SK-MEL-5 (cell line): ENCODE results near the gene KCNK7. TPM values are rescaled to one million over a fixed set of nuclear protein-coding genes. Genes with fewer than 3 reads are reported as not detected.
A peak's percentile ranks its signal among the peaks of the same experiment; 100 is the strongest.
"Not testable (repeated sequence)": the region's sequence is repeated elsewhere in the genome, so short reads cannot be mapped to it uniquely, and the experiment has no call there.

Source experiments
- DNase-seq: peaks from one replicate; pipeline ENCODE4 v3.0.0-alpha.2; 2016; ENCODE audit warnings: low read depth, low spot score
- in situ Hi-C: cut with HindIII; loops from 2 replicates; pipeline ENCODE4 v1.10.0; 2016; ENCODE audit warnings: low sequenced_read_pairs, high pct_unique_total_duplicates, low pct_unique_long_range_greater_than_20kb
- polyA plus RNA-seq, 2 experiments: library from polyadenylated mRNA; depleted of rRNA; stranded (reverse); fragments of >200 nt; gene quantifications; 2 replicates each; pipeline ENCODE4 v1.2.3, GENCODE V29; 2015
- total RNA-seq: library from RNA; depleted of rRNA; stranded (reverse); fragments of >200 nt; shearing (Covaris generic); gene quantifications from 2 replicates; pipeline ENCODE4 v1.2.3, GENCODE V29; 2014; rRNA removed

KCNK7 gene, protein sequence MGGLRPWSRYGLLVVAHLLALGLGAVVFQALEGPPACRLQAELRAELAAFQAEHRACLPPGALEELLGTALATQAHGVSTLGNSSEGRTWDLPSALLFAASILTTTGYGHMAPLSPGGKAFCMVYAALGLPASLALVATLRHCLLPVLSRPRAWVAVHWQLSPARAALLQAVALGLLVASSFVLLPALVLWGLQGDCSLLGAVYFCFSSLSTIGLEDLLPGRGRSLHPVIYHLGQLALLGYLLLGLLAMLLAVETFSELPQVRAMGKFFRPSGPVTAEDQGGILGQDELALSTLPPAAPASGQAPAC
- total RNA-seq = not detected in 2 replicates
- 0.11 and 0.53 TPM in 2 replicates for polyA plus RNA-seq (2015; cell fraction: cytosol; rRNA removed)
- not detected in 2 replicates for polyA plus RNA-seq (2015; cell fraction: nucleus; rRNA removed)

DNA sequence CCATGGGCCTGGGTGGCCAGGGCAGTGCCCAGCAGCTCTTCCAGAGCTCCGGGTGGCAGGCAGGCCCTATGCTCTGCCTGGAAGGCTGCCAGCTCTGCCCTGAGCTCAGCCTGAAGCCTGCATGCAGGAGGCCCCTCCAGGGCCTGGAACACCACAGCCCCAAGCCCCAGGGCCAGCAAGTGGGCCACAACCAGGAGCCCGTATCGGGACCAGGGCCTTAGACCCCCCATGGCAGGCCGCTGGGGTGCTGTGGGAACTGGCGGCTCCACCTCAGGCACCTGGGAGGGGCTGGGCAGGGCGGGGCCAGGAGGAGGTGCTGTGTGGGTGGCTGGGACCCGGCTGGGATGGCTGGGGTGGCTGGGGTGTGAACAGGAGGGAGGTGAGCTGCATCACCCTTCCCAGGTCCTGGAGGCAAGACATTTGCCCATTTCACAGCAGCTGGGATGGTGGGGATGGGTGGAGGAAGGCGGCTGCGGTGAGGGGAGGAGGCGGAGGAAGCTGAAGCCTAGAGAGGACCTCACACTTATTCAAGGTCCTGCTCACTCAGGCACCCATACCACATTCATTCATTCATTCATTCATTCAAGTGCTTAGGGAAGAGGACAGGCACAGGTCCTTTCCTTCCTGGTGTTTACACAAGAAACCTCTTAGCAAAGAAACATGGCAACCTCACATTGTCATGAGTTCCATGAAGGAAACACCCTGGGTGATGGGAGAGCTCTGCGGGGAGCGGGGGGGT is at the start of gene KCNK7:
KCNK7 (minus strand) TSS at position 258 of the 739 bp plus-strand sequence; CDS start at position 230, 28 bp downstream.
- DNase-seq = no peak
- in situ Hi-C loops = no loop called here

DNA sequence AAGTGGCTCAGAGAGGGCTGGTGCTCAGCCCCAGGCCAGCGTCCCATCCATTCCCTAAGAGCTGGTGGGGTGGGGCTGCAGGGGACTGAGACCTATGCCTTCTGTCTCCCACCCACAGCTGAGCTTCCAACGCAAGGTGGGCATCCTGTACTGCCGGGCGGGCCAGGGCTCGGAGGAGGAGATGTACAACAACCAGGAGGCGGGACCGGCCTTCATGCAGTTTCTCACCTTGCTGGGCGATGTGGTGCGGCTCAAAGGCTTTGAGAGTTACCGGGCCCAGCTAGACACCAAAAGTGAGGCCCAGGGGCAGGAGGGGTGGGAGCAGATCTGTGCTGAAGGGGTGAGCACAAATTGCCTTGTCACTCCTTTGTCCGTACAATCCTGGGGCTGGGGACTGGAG is 49.2 kb upstream of the KCNK7 start:
- DNase-seq = no peak
- in situ Hi-C loops = no loop called here

DNA sequence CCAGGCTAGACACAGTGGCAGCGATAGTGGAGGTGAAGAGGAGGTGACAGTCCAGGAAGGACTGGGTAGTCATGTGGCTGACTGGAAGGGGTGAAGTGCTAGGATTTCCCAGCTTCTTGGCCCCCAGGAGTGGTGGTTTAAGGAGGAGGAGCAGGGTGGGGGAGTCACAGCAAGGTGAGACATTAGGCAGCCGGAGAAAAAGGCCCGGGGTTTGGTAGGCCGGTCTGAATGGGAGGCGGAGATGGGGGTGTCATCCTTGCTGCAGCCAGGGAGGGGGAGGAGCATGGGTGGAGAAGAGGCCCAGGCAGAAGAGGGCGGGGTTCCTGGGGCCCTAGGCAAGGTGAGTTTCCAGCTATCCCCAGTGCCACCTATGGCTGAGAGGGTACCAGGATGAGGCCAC is 48.4 kb upstream of the KCNK7 start:
- in situ Hi-C loops = no loop called here
- DNase-seq = no peak

DNA sequence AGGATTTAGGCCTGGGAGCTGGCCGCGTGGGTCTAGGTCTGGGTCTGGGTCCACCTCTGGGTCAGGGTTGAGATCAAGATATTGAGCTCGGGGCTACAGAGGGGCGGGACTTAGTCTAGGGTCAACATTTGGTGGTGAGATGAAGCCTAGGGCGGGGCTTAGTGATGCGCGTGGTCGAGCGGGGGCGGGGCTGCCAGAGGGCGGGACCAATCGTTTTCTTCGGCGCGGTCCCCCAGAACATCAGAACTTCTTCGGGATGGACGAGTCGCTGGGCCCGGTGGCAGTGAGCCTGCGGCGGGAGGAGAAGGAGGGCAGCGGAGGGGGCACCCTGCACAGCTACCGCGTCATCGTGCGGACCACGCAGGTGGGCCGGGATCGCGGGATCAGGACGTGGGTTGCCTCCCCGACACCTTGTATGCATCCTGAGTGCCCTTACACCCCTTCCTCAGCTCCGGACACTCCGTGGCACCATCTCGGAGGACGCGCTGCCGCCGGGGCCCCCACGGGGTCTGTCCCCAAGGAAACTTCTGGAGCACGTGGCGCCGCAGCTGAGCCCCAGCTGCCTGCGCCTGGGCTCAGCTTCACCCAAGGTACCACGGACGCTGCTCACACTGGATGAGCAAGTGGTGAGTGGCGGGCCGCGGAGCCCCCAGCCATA is 46.5 kb upstream of the KCNK7 start:
- in situ Hi-C loops = no loop called here
- DNase-seq = no peak

DNA sequence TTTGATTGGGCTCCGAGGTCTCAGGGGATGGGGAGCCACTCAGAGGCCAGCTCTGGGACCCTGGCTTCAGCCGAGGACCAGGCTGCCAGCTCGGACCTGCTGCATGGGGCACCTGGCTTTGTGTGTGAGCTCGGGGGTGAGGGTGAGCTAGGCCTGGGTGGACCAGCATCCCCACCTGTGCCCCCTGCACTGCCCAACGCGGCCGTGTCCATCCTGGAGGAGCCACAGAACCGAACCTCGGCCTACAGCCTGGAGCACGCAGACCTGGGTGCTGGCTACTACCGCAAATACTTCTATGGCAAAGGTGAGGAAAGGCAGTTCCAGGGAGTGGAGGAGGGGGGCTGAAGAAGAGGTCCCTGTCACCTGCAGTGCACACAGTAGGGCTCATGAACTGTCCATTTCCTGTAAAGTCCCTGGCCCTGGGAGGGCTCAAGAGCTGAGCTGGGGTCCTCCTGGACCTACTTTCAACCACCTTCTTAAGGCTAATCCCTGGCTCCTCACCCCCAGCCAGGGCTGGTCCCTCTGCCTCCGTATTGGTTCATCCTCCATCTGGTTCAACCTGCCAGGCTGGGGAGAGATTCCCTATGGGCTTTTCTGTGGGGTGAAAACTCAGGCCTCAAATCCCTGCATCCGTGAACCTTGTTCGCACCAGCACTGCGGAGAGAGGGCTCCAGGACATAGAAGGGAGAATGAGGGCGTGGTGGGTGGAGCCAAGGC is 45.9 kb upstream of the KCNK7 start:
- no peak for DNase-seq
- in situ Hi-C loops = no loop called here

DNA sequence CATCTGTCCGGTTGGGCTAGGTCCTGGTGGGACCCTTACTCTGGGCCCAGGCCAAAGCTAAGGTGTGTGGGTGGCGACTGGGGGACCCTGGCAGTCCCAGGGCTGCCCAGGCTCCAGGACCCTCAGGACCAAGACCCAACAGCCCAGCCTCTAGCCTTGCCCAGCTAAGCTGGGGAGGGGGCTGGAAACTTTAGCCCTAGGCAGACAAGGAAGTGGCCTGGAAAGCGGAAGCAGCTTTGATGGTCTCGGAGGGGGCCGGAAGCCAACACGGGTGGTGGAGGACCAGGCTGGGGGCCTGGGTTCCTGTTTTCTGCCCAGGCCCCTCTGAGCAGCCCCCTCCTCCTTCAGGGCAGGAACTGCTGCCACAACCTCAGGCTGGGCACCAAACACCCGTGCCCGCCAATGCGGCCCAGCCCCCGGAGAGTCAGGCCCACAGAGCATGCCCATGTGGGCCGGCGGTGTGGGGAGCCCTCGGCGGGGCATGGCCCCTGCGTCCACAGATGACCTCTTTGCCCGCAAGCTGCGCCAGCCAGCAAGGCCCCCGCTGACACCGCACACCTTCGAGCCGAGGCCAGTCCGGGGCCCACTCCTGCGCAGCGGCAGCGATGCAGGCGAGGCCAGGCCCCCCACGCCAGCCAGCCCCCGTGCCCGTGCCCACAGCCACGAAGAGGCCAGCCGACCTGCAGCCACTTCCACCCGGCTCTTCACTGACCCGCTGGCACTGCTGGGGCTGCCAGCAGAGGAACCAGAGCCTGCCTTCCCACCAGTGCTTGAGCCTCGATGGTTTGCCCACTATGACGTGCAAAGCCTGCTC is 45.1 kb upstream of the KCNK7 start:
- no peak for DNase-seq
- in situ Hi-C loops = no loop called here

DNA sequence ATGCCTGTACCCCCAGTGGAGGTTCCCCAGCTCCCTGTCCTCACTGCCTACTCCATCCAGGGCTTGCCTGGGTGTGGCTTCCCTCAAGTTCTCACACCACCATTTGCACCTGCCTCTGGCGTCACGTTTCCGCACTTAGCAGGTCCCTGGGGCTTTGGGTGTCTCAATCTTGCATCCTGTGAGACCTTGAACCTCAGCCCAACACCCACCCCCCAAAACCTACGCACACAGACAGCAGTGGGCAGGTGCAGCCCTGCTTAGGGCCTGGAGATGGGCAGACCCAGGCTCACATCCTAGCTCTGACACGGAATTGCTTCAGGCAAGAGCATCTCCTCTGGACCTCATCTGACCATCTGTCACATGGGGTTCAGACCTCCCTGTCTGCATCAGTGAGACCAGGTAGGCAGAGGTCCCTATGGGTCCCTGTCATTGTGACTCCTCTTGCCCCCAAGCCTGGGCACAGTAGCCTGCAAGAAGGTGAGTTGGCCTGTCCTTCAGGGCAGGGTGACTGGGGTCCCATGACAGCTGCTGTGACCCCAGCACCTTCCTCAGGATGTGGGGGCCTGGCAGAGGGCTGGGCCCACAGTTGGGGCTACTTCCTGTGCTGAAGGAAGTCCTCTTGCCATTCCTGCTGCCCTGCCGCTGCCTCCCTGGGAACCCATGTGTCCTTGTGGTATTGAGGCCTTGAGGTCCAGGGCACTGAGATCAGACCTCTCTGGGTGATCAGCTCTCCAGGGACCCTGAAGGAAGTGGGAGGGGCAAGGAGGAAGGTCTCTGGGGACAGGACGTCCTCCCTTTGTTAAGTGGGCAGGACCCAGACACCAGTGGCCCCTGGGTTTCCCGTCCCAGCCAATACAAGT is 44.3 kb upstream of the KCNK7 start:
- in situ Hi-C loops = no loop called here
- no peak for DNase-seq

DNA sequence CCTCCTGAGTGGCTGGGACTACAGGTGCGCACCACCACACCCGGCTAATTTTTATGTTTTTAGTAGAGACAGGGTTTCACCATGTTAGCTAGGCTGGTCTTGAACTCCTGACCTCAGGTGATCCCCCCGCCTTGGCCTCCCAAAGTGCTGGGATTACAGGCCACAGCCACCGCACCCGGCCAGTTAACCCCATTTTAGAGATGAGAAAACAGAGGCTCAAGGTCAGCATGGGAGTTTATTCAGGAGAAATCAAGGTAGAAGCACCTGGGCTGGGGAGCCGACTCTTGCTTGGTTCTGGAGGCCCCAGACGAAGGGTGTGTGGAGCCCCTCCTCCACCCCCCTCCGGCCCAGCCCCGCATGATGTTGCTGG is 43.6 kb upstream of the KCNK7 start:
- DNase-seq, in situ Hi-C loops: not testable (repeated sequence)

DNA sequence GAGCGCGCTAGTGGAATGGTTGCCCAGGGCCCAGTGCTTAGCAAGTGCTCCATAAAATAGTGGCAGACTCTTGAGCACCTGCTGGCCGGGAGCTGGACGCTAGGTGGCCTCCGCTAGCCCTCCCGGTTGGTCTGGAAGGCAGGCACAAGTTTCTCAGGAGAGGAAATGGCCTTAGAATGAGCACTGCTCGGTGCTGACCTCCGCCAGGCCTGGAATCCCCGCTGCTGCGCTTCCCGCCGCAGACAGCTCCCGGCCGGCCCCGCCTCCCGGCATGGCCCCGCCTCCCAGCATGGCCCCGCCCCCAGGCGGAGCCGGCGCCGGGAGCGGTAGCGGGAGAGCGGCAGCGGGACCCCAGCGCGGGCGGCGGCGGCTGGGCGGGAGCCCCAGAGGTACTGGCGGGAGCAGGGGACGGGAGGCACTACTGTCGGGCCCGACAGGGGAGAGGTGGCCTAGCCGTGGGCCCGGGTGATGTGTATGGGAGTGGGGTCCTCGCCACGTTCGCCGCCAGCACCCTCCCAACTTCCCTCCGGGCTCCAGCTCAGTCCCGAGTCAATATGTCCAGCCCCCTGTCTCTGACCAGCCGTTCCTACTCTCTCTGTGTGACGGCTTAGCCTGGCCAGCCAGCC is 42.3 kb upstream of the KCNK7 start, which contains the start of gene SIPA1:
SIPA1 (plus strand) TSS at position 308 of the 626 bp plus-strand sequence. CDS start 2,821 bp downstream, outside the sequence.
- peak; percentile 87 for DNase-seq
- in situ Hi-C loops = no loop called here

DNA sequence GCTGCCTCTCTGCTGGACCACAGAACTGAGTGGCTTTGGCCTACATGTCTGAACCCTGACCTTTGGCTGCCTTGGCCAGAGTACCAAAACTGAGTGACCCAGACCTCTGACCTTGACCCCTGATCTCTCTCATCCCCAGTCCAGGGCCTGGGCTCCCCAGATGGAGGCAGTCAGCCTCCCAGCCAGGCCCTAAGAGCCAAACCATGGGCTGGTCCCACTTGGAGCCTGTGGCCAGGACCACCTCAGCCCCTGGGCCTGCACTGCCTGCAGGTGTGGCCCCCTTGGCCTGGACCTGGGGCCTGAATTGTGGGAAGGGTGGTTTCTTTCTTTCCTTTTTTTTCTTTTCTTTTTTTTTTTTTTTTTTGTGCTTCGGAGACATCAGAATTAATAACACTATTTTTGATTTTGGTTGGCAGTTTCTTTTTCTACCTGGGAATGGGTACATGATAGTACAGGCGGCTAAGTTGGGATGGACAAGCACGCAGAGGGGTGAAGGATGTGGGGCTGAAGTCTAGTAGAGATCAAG is 41.5 kb upstream of the KCNK7 start:
- in situ Hi-C loops = no loop called here
- no peak for DNase-seq

DNA sequence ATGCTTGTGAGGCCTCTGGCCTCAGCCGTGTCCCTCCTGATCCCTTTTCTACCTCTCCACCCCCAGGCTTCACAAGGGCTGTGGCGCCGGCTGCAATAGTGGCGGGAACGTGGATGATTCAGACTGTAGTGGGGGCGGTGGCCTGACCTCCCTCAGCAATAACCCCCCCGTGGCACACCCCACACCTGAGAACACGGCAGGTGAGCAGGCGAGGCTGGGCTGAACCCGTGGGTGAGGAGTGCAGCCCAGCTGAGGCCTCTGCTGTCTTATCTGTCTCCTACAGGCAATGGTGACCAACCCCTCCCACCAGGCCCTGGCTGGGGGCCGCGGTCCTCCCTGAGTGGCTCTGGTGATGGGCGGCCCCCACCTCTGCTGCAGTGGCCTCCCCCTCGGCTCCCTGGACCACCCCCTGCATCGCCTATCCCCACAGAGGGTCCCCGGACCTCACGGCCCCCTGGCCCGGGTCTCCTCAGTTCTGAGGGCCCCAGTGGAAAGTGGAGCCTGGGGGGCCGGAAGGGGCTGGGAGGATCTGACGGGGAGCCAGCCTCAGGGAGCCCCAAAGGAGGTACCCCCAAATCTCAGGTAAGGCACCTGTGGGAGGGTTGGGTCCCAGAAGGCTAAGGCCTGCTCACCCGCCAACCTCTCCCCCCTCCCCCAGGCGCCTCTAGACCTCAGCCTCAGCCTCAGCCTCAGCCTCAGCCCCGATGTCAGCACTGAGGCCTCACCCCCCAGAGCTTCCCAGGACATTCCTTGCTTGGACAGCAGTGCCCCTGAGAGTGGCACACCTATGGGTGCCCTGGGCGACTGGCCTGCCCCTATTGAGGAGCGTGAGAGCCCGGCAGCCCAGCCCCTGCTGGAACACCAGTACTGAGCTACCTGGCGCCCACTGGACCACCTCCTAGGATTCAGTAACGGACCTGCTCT is 40.8 kb upstream of the KCNK7 start:
- in situ Hi-C loops = no loop called here
- no peak for DNase-seq

DNA sequence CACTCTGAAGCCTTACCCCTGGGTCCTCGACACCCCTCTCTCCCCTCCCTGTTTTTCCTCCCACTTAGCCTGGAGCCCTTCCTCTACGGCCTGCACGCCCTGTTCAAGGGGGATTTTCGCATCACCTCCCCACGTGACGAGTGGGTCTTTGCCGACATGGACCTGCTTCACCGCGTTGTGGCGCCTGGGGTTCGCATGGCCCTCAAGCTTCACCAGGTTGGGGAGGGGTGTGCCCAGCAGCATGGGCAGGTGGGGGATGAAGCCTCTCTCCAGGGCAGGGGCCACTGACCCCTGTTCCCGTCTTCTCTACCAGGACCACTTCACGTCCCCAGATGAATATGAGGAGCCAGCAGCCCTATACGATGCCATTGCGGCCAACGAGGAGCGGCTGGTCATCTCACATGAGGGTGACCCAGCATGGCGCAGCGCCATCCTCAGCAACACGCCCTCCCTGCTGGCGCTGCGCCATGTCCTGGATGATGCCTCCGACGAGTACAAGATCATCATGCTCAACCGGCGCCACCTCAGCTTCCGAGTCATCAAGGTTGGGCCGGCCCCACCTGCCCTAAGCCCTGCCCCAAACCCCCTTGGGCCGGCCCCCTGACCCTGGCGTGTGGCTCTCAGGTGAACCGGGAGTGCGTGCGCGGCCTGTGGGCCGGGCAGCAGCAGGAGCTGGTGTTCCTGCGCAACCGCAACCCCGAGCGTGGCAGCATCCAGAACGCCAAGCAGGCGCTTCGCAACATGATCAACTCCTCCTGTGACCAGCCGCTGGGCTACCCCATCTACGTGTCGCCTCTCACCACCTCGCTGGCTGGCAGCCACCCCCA is 39.5 kb upstream of the KCNK7 start:
- no peak for DNase-seq
- in situ Hi-C loops = no loop called here

DNA sequence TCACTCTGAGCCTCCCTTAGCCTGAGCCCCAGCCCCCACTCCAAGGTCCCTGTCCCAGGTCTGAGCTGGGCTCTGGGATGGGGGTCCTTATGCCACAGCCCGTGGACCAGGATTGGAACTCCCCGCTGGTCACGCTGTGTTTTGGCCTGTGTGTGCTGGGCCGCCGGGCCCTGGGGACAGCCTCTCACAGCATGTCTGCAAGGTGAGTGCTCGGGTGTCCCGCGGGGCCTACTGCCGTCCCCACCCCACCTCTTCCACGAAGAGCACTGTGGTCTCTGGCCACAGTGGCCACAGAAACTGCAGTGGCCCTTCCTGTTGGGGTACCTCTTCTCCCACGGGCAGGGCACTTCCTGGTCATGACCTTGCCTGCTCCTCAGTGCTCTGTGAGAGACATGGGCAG is 38.8 kb upstream of the KCNK7 start:
- in situ Hi-C loops = no loop called here

DNA sequence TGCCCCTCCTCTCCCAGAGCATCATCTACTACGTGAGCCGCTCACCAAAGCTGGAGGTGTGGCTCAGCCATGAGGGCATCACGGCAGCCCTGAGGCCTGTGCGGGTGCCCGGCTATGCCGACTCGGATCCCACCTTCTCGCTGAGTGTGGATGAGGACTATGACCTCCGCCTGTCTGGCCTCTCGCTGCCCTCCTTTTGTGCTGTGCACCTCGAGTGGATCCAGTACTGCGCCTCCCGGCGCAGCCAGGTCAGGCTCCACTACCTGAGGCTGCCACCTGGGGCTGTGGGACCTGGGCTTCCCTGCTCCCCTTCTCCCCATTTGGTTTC is 38.5 kb upstream of the KCNK7 start:
- DNase-seq = no peak
- in situ Hi-C loops = no loop called here

More for the DNA sequence above, 38.8 kb upstream of the KCNK7 start:
- DNase-seq = no peak
